ENCODE results near the gene COG1. TPM values are rescaled to one million over a fixed set of nuclear protein-coding genes. Genes with fewer than 3 reads are reported as not detected.

The COG1 gene
- total and polyA plus RNA-seq, 2 of the 8 experiments (the other 6 are each of a cell fraction or from before 2014, with no cell fraction given): 11.0 to 19.5 TPM

- no peaks in the 10 kb centered on the region for H4K20me1 ChIP-seq (replicated peaks in 1 of 2; ENCODE audit: control insufficient read depth in 1 of 2, insufficient read depth in 2 of 2, low read length in 2 of 2)
- 92% methylated on average over 9 of the region's 9 CpGs; no CpG with 5 or more reads in 1 of the 2 experiments for WGBS, 2 experiments (ENCODE audit: extremely low coverage in 1 of 2, insufficient coverage in 1 of 2, insufficient read length in 1 of 2, insufficient replicate concordance in 2 of 2, low coverage in 1 of 2, low lambda C conversion rate in 2 of 2, missing lambda C conversion rate in 1 of 2)
- H3K18ac ChIP-seq (ENCODE audit: extremely low read depth, low read length): no peak overlapping the region
- H3K4me3 ChIP-seq (ENCODE audit: extremely low read depth in 1 of 4, insufficient read depth in 2 of 4, low read depth in 3 of 4, low read length in 4 of 4): no peak overlapping the region
- no peak overlapping the region for H2BK20ac ChIP-seq (ENCODE audit: low read length)
- DNase-seq (ENCODE audit: low read depth in 1 of 2, low spot score in 2 of 2) (no peak), FAIRE-seq (no peak)
- H3K36me3 ChIP-seq (ENCODE audit: control insufficient read depth in 2 of 4, insufficient read depth in 4 of 4, low read length in 3 of 4): no peaks in the 10 kb centered on the region; a peak in 2 of 8 replicates
- no peak overlapping the region for H3K56ac ChIP-seq (replicated peaks; ENCODE audit: insufficient read length, low read depth, low read length)
- no peak overlapping the region for H4K8ac ChIP-seq (ENCODE audit: extremely low read depth, insufficient read depth, low read length)
- TF ChIP-seq NANOG (IDR thresholded peaks at IDR 0.05; ENCODE audit: insufficient read depth, low read depth, low read length, poor library complexity, severe bottlenecking) (no peak), GABPA (IDR thresholded peaks at IDR 0.05; ENCODE audit: borderline replicate concordance, insufficient read depth, low read length) (no peak), BACH1 (IDR thresholded peaks at IDR 0.05; ENCODE audit: low read length) (no peak), ATF2 (IDR thresholded peaks at IDR 0.05; ENCODE audit: low read length) (no peak), EZH2 (IDR thresholded peaks at IDR 0.05; ENCODE audit: low read depth, low read length, severe bottlenecking) (no peak)
- no peak overlapping the region for H3K9ac ChIP-seq (replicated peaks in 1 of 4; ENCODE audit: extremely low read depth in 1 of 4, low read depth in 3 of 4, low read length in 3 of 4)
- ChIA-PET CTCF (ENCODE audit: partially characterized antibody) (no interaction called here), POLR2A (ENCODE audit: partially characterized antibody) (interaction anchor here (1.6 kb wide), 1 partner anchor 12 kb away, joined by 5 read pairs; no protein-coding TSS in a partner anchor)
- H2BK5ac ChIP-seq (ENCODE audit: low read depth, low read length): no peak overlapping the region
- H3K4me2 ChIP-seq (ENCODE audit: insufficient read depth in 1 of 2, low read depth in 2 of 2, low read length in 2 of 2): no peak overlapping the region
- no peak overlapping the region for H3K4ac ChIP-seq (replicated peaks; ENCODE audit: insufficient read length, low read depth, low read length)
- no peak overlapping the region for H4K5ac ChIP-seq (ENCODE audit: insufficient read length, low read depth, low read length)
- no peaks in the 10 kb centered on the region for H3K79me1 ChIP-seq (ENCODE audit: low read depth, low read length)
- H3K9me3 ChIP-seq (ENCODE audit: insufficient read depth in 2 of 2, low read depth in 1 of 2, low read length in 1 of 2): no peaks in the 10 kb centered on the region
- H3K23me2 ChIP-seq (ENCODE audit: low read depth, low read length): 0 out of 2 replicates have a peak, but pooled peaks cover 3% of the 10 kb centered on the region
- no peak overlapping the region for H3K23ac ChIP-seq (ENCODE audit: insufficient read length)
- no peaks in the 10 kb centered on the region for H3K79me2 ChIP-seq (ENCODE audit: control insufficient read depth in 1 of 2, insufficient read depth in 2 of 2, low read length in 2 of 2)
- no peak overlapping the region for H2BK12ac ChIP-seq (ENCODE audit: low read depth, low read length)
- H3K14ac ChIP-seq (ENCODE audit: insufficient read length): no peak overlapping the region
- no peak overlapping the region for H3K27ac ChIP-seq (ENCODE audit: low read depth, low read length)
- no peak overlapping the region for H2AK5ac ChIP-seq (ENCODE audit: low read depth, low read length)
- no peak overlapping the region for H4K91ac ChIP-seq (replicated peaks; ENCODE audit: insufficient read length, low read length)
- H2AFZ ChIP-seq (ENCODE audit: low read length): no peak overlapping the region
- no peak overlapping the region for H2BK120ac ChIP-seq (replicated peaks; ENCODE audit: low read depth, low read length)
- peaks cover 5 to 10% (median 8%) of the 10 kb centered on the region in 4 experiments; a peak in 6 of 7 replicates for H3K4me1 ChIP-seq (replicated peaks in 1 of 4; ENCODE audit: control insufficient read depth in 3 of 4, insufficient read depth in 4 of 4, low read length in 3 of 4)
- no peak overlapping the region for H2BK15ac ChIP-seq (ENCODE audit: low read length)
- H3K27me3 ChIP-seq (replicated peaks in 1 of 4; ENCODE audit: control insufficient read depth in 3 of 4, extremely low read depth in 1 of 4, insufficient read depth in 3 of 4, low read length in 3 of 4): no peaks in the 10 kb centered on the region; a peak in 2 of 7 replicates
Observed at GRCh38 chr17:73151916-73152632, 40.8 kb upstream of the COG1 start.
